Right lobe of liver (tissue), 6 donors: ENCODE measurements around the gene ABCC5. TPM values are rescaled to one million over a fixed set of nuclear protein-coding genes. Genes with fewer than 3 reads are reported as not detected.
A peak's percentile ranks its signal among the peaks of the same experiment; 100 is the strongest.

ENCODE experiments used
- ATAC-seq, 4 donors: fragments of 200-7000 bp; cut with Tn5 transposase; one replicate each; pipeline ENCODE4 v1.9.1; 2020; ENCODE audit warnings: mild to moderate bottlenecking in 4 of 4, moderate library complexity in 4 of 4
- DNase-seq, 3 donors: peaks; one replicate each; pipeline ENCODE4 v3.0.0-alpha.2; 2020
- H3K27ac ChIP-seq, 3 donors: fragments of 200-600 bp; one replicate each; pipeline ENCODE4 v1.8.0; 2022
- H3K27me3 ChIP-seq, 2 donors: fragments of 200-600 bp; one replicate each; pipeline ENCODE4 v1.8.0; 2022
- H3K36me3 ChIP-seq, 4 donors: fragments of 200-600 bp; sonication (generic) in 1 of 4; one replicate each; pipeline versions ENCODE4 v1.5.1 to v1.8.0; 2017 to 2022; ENCODE audit warnings: control low read depth in 1 of 4
- H3K4me1 ChIP-seq, 4 donors: fragments of 200-600 bp; sonication (generic) in 1 of 4; one replicate each; pipeline versions ENCODE4 v1.5.1 to v1.8.0; 2017 to 2022; ENCODE audit warnings: control low read depth in 1 of 4
- H3K4me3 ChIP-seq, 3 donors: fragments of 200-600 bp; one replicate each; pipeline ENCODE4 v1.8.0; 2022
- H3K9me3 ChIP-seq, 4 donors: fragments of 200-600 bp; sonication (generic) in 1 of 4; one replicate each; pipeline versions ENCODE4 v1.5.1 to v1.8.0; 2017 to 2022; ENCODE audit warnings: control low read depth in 1 of 4
- CTCF ChIP-seq, 4 donors: fragments of 200-600 bp in 3 of 4; fragments of 450-650 bp in 1 of 4; IDR thresholded peaks; one replicate each; pipeline versions ENCODE4 v1.5.1 to v1.8.0; 2016 to 2022; ENCODE audit warnings: antibody characterized with exemption in 4 of 4, mild to moderate bottlenecking in 2 of 4
- POLR2A ChIP-seq: fragments of 450-650 bp; IDR thresholded peaks from one replicate; pipeline ENCODE4 v1.6.1; 2017; ENCODE audit warnings: antibody characterized with exemption, mild to moderate bottlenecking
- WGBS: methylation state at CpG from one replicate; pipeline ENCODE4 v1.1.6; 2018; ENCODE audit warnings: low coverage, low lambda C conversion rate; ENCODE audit not compliant: insufficient coverage; ENCODE audit errors: missing lambda C conversion rate; 5-methylcytosine and 5-hydroxymethylcytosine counted together
- intact Hi-C, 2 donors: fragments of 100-400 bp; cut with DNase I; formaldehyde crosslinking; loops; one replicate each; pipeline versions ENCODE4 v1.11.2 to v1.14.1; 2022
- total RNA-seq, 6 experiments: library from RNA; depleted of rRNA in 2 of 6; stranded (reverse); fragments of >200 nt in 2 of 6; fragmentation: NEBNext Ultra II Directional in 3 of 6; extraction: Animal tissue kit (Norgen Biotek cat#: 25700) in 3 of 6; gene quantifications; one replicate each; pipeline versions ENCODE4 v1.1.0 to v1.2.4, GENCODE V29; 2016 to 2023
- donor health status: DM: no; HTN: yes; CAD: no.
- donor health status: DM: no; HTN: no; CAD: no.
- donor health status: DM: no; HTN: no; CAD: no.
- donor health status: DM: no; HTN: yes; CAD: no.
- donor health status: DM: no; HTN: yes; CAD: no.

The ABCC5 gene
- total RNA-seq, 6 experiments from 2014 or later, result 5.5 to 9.4 (median 7.6) TPM

GRCh38 chr3:183896610-183897009 is 121.1 kb downstream of the ABCC5 start:
- Histone ChIP-seq H3K4me3 (no peak overlapping the region), H3K27me3 (no peaks in the 10 kb centered on the region), H3K9me3 (no peaks in the 10 kb centered on the region), H3K36me3 (no peaks in the 10 kb centered on the region), H3K27ac (no peak overlapping the region), H3K4me1 (peaks cover 0 to 5% (median 0%) of the 10 kb centered on the region in 4 donors)
- no peak for ATAC-seq
- intact Hi-C loops, result loop anchor here (5.0 to 10.0 kb wide), 3 partner anchors 121 to 398 kb away; partner anchors contain the start of genes ABCC5 (in 2 of the 2) and PSMD2 (in 1 of the 2)
- WGBS, result 29% methylated on average over 1 of the region's 2 CpGs
- DNase-seq, result no peak
- TF ChIP-seq CTCF (IDR thresholded peaks at IDR 0.05), result no peak
- no peak for TF ChIP-seq POLR2A

GRCh38 chr3:183896184-183896583 is 121.5 kb downstream of the ABCC5 start:
- DNase-seq, result no peak
- WGBS, result 60% methylated on average over 2 of the region's 3 CpGs
- H3K27me3 ChIP-seq, result no peaks in the 10 kb centered on the region
- H3K36me3 ChIP-seq, result no peaks in the 10 kb centered on the region
- H3K4me3 ChIP-seq, result no peak overlapping the region
- peaks cover 0 to 5% (median 0%) of the 10 kb centered on the region in 4 donors for H3K4me1 ChIP-seq
- intact Hi-C loops, result loop anchor here (5.0 to 10.0 kb wide), 3 partner anchors 121 to 399 kb away; partner anchors contain the start of genes ABCC5 (in 2 of the 2) and PSMD2 (in 1 of the 2)
- no peaks in the 10 kb centered on the region for H3K9me3 ChIP-seq
- ATAC-seq, result peak in 1 of 4 donors; percentile 41
- TF ChIP-seq CTCF (IDR thresholded peaks at IDR 0.05) (no peak), POLR2A (no peak)
- no peak overlapping the region for H3K27ac ChIP-seq

DNA sequence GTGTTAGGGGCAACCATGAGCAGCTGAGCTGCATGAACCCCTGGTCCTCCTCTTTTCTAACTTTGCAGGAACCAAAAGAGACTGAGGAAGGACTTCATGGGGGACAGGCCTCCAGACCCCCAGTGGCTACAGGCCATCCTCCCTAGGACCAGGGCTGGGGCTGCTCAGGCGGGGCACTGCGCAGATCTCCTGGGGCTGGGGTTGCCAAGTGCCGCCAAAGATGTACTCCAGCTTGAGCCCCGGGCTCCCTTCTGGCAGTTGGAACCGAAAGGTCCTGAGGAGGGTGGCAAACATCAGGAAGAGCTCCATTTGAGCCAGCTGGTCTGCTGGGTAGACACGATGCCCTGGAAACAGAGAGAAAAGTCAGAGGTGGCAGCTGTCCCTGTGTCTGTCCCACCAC is 121.9 kb downstream of the ABCC5 start:
- intact Hi-C loops, result loop anchor here (5.0 to 10.0 kb wide), 3 partner anchors 122 to 399 kb away; partner anchors contain the start of genes ABCC5 (in 2 of the 2) and PSMD2 (in 1 of the 2)
- no peak for TF ChIP-seq CTCF (IDR thresholded peaks at IDR 0.05)
- no peak for TF ChIP-seq POLR2A
- H3K4me3 ChIP-seq, result no peak overlapping the region
- no peak overlapping the region for H3K27ac ChIP-seq
- H3K36me3 ChIP-seq, result no peaks in the 10 kb centered on the region
- ATAC-seq (no peak), DNase-seq (no peak)
- H3K9me3 ChIP-seq, result no peaks in the 10 kb centered on the region
- no CpG with 5 or more reads among the region's 6 CpGs for WGBS
- H3K27me3 ChIP-seq, result no peaks in the 10 kb centered on the region
- peaks cover 0 to 5% (median 0%) of the 10 kb centered on the region in 4 donors for H3K4me1 ChIP-seq

DNA sequence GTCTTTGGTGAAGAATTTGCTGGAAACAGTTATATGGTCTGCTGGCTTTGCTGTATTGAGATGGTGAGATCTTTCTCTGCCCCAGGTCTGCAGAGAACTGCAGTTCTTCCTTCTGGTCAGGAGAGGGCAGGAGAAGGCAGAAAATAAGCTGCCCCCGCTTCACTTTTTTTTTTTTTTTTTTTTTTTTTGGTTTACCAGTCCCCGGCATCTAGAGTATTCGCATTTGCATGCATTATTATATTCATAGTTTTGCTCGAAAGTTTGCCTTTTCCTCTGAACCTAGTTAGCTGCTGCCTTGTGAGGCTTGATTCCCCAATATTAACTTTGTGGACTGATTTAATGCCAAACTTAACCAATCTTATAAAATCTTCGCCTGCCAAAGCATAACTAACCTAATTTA is 122.4 kb downstream of the ABCC5 start:
- no peaks in the 10 kb centered on the region for H3K27me3 ChIP-seq
- ATAC-seq (peak; percentile 89 to 91 (median 90)), DNase-seq (no peak)
- no peaks in the 10 kb centered on the region for H3K36me3 ChIP-seq
- no peaks in the 10 kb centered on the region for H3K9me3 ChIP-seq
- H3K4me1 ChIP-seq, result peaks cover 0 to 5% (median 0%) of the 10 kb centered on the region in 4 donors
- WGBS, result 14% methylated on average over 5 of the region's 5 CpGs
- H3K4me3 ChIP-seq, result no peak overlapping the region
- TF ChIP-seq POLR2A (no peak), CTCF (IDR thresholded peaks at IDR 0.05) (peak; percentile 65 to 81 (median 74))
- H3K27ac ChIP-seq, result no peak overlapping the region
- intact Hi-C loops, result loop anchor here (5.0 to 10.0 kb wide), 3 partner anchors 122 to 400 kb away; partner anchors contain the start of genes ABCC5 (in 2 of the 2) and PSMD2 (in 1 of the 2)
